GM23248 (cell line): ENCODE results near the gene CCT3.

Experiments used
- EZH2 ChIP-seq: fragments of 200-600 bp; sonication (generic); IDR thresholded peaks from 2 replicates; pipeline ENCODE4 v1.6.1; 2018; ENCODE audit warnings: antibody characterized with exemption, mild to moderate bottlenecking; ENCODE audit not compliant: insufficient read depth, poor library complexity, severe bottlenecking
- EZH2phosphoT487 ChIP-seq: fragments of 200-600 bp; sonication (generic); IDR thresholded peaks from 2 replicates; pipeline ENCODE4 v1.6.1; 2018; ENCODE audit warnings: antibody characterized with exemption, moderate library complexity, mild to moderate bottlenecking, low read depth; ENCODE audit not compliant: insufficient read depth

DNA sequence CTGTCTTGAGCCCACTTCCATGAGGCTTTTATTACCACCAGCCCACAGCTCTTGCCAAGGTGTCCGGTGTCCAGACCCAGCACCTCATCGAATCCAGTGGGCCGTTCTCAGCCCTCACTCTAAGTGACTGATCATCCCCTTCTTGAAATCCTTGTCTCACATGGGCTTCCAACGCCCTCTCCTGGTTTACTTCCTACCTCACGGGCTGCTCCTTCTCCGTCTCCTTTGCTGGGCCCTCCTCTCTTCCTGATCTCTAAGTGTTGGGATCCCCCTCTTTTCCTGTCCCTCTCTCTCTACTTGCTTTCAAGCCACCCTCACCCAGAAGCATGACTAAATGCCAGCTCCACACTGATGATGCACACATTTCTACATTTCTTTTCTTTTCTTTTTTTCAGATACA lies 21.9 kb upstream of the CCT3 start:
- TF ChIP-seq EZH2phosphoT487 (no peak), EZH2 (no peak)
